K562 (cell line): ENCODE data around the gene TAX1BP1.

Source experiments
- CTCF ChIP-seq, 3 experiments: IDR thresholded peaks in 2 of 3; conservative IDR thresholded peaks in 1 of 3; 2 replicates each; pipeline ENCODE4 v1.5.1; 2011 to 2012; ENCODE audit warnings: low read length in 3 of 3, mild to moderate bottlenecking in 3 of 3, control low read depth in 2 of 3, improper control_type of control experiment in 1 of 3, inconsistent platforms in 1 of 3, low read depth in 1 of 3, mixed read lengths in 1 of 3, moderate library complexity in 1 of 3; ENCODE audit not compliant: insufficient read depth in 2 of 3
- MTA3 ChIP-seq: fragments of 450-650 bp; formaldehyde crosslinking; IDR thresholded peaks from 2 replicates; pipeline ENCODE4 v1.6.1; 2017; ENCODE audit warnings: mild to moderate bottlenecking, borderline replicate concordance
- POLR2AphosphoS5 ChIP-seq: IDR thresholded peaks from 2 replicates; pipeline ENCODE4 v1.6.1; 2011; ENCODE audit warnings: mild to moderate bottlenecking, low read depth, low read length, moderate library complexity; ENCODE audit not compliant: control insufficient read depth, insufficient read depth
- SMC3 ChIP-seq: conservative IDR thresholded peaks from 2 replicates; pipeline ENCODE4 v1.6.1; 2011; ENCODE audit warnings: low read depth, low read length, improper control_type of control experiment; ENCODE audit not compliant: insufficient read depth
- ZBTB26 ChIP-seq: fragments of 450-650 bp; formaldehyde crosslinking; IDR thresholded peaks from 2 replicates; pipeline ENCODE4 v1.4.0; 2022; ENCODE audit warnings: missing genetic modification characterization
- ZNF274 ChIP-seq: IDR thresholded peaks from 2 replicates; pipeline ENCODE4 v1.6.1; 2011; ENCODE audit warnings: low read depth, mild to moderate bottlenecking, low read length, moderate library complexity, borderline replicate concordance

GRCh38 chr7:27871866-27872265 is 131.9 kb downstream of the TAX1BP1 start:
- no peak for TF ChIP-seq MTA3
- no peak for TF ChIP-seq ZNF274
- no peak for TF ChIP-seq SMC3
- no peak for TF ChIP-seq CTCF (IDR thresholded peaks at IDR 0.05 in 2 of 3, conservative IDR thresholded peaks at IDR 0.05 in 1 of 3; ENCODE audit: insufficient read depth in 2 of 3, low read depth in 1 of 3, low read length in 3 of 3)
- no peak for TF ChIP-seq ZBTB26 (CRISPR knock-in tag)
- no peak for TF ChIP-seq POLR2AphosphoS5
